ENCODE data around the gene GTF2H3.
"Not testable (repeated sequence)": the region's sequence is repeated elsewhere in the genome, so short reads cannot be mapped to it uniquely, and the experiment has no call there.

GTF2H3 gene

DNA sequence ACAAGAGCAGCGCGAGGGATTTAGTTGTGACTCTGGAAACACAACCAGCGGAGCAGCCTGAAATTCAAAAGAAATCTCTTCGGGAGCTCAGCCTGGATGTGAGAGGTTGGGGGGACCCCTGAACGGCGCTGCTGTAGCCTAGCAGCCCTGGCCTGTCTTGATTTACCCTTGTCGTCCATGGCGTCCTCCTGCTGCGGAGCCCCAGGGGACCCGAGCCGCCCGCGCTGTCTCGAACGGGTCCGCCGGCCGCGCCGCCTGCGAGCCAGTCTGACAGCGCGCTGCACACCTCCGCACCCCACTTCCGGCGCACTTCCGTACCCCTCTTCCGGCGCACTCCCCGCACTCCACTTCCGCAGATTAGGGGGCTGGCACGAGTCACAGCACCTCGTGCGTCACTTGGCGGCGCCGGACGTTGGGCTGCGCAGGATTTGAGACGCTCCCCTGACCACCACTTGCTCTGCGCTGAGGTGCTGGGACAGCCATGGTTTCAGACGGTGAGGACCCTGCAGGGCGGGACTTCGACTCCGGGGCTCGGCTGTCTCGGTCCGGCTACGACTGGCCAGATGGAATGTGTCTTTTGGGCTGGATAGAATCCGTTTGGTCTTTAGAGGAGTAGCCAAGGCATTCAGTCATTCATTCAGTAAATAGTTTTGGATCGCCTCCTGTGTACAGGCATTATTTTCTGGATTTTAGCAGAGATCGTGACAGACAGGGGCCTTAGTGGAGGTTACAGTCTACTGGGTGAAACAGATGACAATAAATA, at the start of gene GTF2H3, which contains the start of gene EIF2B1:
Gene GTF2H3 (plus strand): TSS at position 451 of the 763 bp plus-strand sequence. CDS start 31 bp downstream, at position 482.
Gene EIF2B1 (minus strand): TSS at position 308 of the 763 bp plus-strand sequence. CDS start 129 bp downstream, at position 179.
- DNase-seq, result peak; percentile 94

DNA sequence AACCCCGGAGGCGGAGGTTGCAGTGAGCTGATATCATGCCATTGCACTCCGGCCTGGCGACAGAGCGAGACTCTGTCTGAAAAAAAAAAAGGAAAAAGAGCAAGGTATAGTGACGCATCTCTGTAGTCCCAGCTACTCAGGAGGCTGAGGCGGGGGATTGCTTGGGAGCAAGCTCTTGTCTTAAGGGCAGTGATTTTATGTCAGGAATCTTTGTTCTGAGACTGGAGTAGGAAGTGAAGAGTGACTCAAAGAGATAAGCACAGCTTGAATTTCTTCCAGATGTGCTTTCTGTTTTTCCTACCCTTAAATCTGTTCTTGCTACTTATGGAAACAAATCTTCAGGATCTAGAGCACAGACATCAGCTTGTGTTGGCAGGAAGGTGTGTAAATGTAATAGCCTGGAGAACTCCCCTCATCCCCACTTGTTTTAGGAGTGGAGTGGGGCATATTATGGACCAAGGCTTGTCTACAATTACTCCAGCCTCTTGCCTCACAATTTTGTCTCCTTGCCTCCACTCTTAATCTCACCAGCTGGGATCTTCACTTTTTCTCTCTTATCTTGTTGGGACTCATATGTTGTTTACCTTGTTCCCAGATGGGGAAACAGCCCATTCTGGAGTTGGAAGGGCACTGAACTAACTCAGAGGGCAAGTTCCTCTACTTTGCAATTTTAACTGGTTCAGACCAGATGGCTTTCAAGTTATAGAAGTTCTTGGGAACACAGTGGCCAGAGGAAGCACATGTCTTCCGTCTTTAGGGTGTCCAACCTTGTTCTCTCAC, 41.7 kb upstream of the GTF2H3 start:
- DNase-seq, result no peak

DNA sequence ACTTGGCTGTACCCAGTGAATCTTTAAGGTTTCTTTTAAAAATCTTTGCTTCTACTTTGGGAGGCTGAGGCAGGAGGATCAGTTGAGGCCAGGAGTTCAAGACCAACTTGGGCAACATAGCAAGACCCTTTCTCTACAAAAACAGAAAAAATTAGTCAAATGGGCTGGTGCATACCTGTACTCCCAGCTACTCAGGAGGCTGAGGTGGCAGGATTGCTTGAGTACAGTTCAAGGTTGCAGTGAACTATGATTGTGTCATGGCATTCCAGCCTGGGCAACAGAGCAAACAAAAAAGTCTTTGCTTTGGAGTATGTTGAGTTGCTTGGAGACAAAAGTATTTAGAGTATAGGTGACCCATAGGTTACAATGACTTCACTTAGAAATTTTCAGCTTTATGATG, 37.9 kb upstream of the GTF2H3 start:
- DNase-seq, result no peak

DNA sequence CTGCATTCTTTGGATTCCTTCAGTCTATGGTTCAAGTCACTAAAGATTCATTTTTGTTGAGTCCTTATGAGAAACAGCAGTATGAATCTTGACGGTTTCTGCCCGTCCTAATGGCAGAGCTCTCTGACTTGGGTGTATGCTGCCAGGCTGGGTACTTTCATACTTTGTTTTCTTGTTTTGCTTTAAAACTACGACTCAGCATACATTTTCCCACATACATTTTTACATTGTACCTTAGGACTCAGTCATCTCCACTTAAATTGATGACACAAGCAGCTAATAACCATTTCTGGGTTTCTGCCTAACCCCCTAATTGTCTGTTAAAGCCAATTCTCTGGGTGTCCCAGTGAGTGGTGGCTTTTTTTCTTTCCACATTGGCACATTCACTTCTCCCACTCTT, 36.5 kb upstream of the GTF2H3 start:
- no peak for DNase-seq

DNA sequence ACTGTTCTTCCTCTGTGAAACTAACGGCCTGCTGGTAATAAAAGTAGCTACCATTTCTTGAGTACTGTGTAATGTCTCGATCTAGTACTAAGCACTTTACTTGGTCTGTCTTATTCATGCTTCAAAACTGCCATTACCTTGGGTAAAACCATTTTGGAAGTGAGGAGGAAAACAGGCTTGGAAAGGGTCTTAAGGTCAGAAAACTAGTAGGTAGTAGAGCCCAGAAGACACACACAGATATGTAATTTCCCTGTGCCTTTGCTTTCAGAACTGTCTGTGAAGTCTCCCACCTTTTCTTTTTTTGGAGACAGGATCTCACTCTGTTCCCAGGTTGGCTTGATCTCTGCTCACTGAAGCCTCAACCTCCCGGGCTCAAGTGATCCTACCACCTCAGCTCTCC, 35.1 kb upstream of the GTF2H3 start:
- DNase-seq, result no peak

DNA sequence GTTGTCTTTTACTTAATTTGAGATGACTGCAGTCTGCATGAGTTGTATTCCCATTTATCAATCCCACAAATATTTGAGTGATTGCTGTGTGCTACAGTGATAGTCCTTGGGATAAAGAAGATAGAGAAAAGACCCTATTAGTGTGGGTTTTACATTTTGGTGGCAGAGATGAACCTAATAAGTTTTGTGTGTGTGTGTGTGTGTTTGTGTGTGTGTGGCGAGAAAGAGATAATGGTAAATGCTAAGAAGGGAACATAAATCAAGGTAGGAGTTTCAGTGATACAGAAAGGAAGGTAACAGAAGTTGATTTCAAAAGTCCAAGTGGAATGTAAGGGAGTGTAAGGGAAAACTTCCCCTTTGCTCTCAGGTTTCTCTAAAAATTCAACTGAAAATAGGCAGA, 34.3 kb upstream of the GTF2H3 start:
- no peak for DNase-seq

DNA sequence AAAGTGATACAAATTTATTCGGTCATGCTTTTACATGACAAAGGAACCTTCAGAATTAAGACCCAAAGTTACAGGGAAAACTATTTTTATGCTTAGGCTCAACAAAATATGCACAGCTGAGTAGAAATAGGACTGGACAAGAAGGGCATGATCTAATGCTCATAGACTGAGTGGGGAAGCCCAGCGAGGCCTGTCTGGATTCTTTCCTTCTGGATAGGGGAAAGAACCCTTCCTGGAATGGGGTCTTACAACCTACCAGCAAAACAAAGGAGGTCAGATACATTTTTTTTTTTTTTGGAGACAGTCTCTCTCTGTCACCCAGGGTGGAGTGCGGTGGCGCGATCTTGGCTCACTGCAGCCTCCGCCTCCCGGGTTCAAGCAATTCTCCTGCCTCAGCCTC, 33.9 kb upstream of the GTF2H3 start:
- DNase-seq, result no peak

DNA sequence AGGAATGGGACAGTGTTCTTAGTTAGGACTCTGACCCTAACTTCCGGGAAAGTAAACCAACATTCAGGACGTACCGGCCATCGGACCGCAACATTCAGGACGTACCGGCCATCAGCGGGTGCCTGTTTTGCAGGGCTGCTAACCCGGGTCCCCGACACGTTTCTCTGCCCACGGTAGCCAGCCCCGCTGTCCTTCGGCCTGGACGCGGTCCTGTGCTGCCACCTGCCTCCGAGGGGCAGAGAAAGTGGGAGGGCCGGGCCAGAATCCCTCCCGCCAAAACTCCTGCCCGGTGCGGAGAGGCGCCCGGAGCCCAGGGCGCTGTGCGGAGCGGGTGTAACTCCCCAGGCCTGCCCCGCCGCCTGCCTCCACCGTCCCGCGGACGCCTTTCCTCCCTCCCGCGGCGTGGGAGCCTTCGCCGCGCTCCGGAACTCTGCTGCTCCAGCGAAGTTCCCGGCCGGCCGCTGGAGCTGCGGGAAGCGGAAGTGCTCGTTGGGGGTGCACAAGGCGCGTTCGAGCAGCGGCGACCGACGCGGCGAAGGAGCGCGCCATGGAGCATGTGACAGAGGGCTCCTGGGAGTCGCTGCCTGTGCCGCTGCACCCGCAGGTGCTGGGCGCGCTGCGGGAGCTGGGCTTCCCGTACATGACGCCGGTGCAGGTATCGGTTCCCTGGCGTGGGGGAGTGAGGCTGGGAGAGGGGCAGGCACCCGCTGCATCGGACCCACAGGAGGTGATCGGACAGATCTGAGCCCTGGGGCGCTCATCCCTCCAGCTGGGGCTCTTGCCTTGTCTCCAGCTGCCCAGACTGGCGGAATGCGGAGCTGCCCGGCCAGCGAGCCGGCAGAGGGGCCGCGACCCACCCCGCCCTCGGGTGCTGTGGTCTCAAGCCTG, 31.8 kb upstream of the GTF2H3 start, which contains the start of gene DDX55:
Gene DDX55 (plus strand): TSS at position 498 of the 888 bp plus-strand sequence. CDS start 50 bp downstream, at position 548.
- DNase-seq, result peak; percentile 75

DNA sequence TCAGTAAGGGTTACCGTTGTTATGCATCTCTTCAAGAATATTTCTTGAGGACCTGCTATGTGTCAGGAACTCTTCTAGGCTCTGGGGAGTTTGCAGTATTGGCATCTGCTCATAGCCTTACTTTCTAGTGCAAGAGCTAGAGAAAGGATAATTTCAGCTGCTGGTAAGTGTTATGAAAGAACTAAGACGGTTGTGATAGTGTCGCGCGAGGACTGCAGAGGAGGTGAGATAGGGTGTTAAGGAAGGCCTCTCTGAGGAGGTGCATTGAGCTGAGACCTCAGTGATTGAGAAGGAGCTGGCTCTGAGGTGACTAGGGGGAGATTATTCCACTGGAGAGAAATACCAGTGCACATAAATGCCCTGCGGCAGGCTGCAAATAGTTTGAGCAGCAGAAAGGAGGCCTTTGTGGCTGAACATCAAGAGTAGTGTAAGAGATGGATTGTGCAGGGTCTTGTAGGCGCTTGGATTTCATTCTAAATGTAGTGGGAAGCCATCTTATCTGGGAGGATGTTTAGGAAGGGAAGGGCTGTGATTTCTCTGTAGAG, 30.9 kb upstream of the GTF2H3 start:
- no peak for DNase-seq

DNA sequence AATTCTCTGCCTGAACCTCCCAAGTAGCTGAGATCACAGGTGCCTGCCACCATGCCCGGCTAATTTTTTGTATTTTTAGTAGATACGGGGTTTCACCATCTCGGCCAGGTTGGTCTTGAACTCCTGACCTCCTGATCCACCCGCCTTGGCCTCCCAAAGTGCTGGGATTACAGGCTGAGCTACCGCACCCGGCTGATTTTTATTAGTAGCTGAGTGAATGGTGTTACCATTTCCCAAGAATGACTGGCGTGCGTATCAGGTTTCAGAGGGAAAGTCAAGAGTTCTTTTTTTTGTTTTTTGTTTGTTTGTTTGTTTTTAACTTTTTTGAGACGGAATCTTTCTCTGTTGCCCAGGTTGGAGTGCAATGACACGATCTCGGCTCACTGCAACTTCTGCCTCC, 30.1 kb upstream of the GTF2H3 start:
- DNase-seq, result not testable (repeated sequence)

DNA sequence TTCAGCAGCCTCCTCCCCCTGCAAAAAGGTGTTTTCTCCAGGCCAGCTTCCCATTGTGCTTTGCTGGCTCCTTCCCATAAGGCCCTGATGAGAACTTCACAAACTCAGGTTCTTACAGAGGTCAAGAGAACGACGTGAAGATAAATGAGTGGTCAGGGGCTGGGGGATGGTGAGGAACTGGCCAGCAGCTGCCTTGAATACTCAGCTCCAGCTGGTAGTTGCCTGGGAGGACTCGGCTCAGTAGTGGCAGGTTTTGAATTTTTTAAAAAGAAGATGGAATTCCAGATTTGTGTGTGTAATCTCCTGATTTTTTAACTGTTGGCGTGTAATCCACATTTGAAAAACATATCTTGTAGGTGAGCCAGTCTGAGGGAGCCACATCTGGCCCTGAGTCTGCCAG, 25.9 kb upstream of the GTF2H3 start:
- no peak for DNase-seq

DNA sequence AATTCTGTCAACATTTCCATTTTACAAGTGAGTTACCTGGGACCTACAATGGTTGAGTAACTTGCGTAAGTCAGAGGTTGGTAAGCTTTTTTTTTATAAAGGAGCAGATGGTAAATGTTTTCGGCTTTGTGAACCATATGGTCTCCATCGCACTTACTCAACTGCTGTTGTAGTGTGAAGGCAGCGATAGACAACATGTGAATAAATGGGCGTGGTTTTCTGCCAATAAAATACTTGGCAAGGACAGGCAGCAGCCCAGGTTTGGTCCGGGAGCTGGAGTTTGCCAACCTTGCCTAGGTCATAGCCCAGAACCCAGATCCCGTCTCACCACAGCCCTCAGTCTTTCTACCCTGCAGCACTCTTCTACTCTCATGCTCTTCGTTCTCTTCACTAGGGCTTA, 25.4 kb upstream of the GTF2H3 start:
- DNase-seq, result no peak

DNA sequence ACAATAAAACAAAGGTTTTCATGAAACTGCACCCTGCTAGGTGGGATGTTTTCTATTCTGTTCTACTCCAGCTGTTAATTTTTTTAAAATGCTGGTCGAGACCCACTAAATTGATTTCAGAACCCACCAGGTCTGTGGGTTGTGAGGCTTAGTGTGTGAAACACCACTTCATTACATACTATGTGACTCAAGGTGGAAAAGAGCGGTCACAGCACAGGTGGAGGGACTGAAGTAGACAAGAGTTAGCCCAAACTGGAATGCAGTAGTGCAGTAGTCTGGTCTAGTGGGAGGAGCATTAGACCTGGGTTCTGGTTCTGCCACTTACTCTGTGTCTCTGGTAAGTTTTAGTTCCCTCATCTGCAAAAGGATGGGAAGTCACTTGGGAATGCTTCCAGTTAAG, 19.5 kb upstream of the GTF2H3 start:
- DNase-seq, result no peak

DNA sequence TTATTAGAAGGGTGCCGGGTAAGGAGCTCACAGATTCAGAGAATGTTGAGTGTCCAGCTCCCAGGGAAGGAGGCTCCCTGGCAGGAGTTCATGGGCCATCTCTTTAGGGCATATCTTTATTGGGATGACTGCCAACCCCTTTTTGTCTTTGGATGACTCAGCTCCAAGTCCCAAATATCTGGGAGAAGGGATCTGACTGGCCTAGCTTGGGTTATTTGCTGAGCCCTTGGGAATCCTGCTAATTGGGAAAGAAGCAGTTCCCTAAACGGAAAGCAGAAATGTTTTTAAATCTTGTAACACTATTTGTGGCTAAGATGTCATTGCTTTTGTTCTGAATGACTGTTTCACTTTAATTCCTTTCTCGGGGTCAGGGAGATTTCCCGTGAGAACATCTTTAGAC, 19.1 kb upstream of the GTF2H3 start:
- no peak for DNase-seq

DNA sequence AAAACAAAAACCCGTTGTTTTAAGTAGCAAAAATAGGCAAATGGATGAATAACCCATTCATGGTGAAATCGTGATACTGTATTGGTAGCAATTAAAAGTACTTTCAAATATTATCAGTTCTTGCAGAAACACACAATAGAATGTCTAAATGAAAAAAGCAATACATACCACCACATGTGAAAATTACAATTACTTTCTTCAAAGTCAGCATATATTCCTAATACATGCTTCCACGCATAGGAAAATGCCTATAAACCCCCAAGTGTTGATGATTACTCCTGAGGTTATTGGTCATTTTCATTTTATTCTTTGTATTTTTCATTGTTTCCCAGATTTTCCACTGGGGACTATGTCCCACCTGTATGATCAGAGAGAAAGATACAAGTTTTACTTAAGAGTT, 16.5 kb upstream of the GTF2H3 start:
- no peak for DNase-seq

DNA sequence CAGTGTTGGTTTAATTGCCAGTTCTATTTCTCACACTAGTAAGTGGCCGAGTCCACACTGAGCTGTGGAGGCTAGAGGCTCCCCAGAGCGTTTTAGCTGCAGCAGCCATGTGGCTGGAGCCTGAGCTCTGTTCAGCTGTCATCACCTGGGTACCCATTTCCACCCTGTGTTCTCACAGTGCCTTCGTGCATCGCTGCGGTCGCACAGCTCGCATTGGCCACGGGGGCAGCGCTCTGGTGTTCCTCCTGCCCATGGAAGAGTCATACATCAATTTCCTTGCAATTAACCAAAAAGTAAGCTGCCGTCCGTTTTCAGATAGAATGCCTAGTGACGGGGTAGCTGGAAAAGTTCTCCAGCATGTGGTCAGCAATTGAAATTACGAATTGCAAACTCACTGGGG, 16.0 kb upstream of the GTF2H3 start:
- no peak for DNase-seq

DNA sequence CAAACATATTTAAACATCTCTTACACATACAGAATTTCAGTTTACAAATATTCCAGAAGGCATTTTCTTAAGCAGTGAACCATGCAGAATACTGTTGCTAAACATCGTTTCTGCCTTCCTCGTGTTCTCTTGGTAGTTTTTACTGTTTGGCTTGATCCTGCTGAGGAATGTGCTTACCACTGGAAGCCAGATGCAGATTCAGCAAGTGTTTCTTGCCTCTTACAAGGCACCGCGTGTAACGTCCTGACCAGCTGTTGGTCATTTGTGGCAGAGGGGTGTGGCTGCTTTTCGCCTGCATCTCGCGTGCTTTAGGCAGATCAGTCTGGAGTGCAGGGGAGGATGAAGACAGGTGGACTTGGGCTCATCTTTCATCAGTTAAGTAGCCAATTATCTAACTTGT, 12.5 kb upstream of the GTF2H3 start:
- no peak for DNase-seq

DNA sequence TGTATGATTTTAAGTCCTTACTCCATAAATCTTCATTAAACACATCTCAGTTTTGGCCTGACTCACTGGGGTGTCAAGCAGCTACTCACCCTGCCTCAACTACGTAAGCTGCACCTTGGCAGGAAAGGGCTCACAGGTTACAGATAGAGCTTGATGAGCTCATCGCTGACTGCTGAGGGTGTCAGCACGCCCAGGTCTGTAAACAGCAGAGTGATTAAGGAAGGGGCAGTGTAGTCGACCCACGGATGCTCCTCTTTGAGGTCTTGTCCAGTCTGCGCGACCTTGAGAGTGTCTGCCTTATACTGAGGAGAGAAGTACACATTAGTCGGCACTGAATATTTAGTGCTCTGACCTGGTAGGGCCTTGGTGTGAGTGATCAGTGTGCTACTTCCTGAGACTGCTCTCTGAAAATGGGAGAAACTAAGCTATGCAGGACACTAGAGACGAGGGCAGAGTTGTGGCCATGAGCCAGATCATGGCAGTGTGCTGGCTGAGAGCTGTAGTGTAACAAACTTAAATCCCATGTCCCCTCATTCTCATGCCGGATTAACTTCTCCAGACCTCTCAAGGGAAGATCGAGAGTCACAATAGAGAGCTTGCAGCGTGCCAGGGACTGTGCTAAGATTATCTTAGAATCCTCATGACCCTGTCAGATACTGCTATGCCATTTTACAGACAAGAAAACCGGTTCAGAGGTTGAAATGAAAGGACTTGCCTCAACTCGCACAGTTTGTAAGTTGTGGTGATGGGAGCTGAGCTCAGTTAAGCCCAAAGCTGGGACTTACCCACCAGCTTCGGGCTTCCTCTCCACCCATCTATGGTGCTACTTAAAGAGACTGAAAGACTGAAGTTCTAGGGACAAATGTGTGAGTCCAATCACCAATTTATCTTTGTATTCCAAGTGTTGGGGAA, 11.8 kb upstream of the GTF2H3 start:
- no peak for DNase-seq

DNA sequence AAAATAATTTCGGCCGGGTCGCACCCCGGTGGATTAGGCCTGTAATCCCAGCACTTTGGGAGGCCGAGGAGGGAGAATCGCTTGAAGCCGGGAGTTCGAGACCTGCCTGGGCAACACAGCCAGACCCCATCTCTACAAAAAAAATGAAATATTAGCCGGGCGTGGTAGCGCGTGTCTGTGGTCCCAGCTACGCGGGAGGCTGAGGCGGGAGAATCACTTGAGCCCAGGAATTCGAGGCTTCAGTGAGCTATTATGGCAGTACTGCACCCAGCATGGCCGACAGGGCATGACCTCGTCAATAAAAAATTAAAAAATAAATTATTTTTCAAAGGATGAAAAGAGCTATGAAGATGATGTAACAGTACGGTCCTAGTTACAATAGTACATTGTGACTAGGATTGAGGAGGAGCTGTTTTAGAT, 523 bp downstream of the GTF2H3 start:
- DNase-seq, result no peak

DNA sequence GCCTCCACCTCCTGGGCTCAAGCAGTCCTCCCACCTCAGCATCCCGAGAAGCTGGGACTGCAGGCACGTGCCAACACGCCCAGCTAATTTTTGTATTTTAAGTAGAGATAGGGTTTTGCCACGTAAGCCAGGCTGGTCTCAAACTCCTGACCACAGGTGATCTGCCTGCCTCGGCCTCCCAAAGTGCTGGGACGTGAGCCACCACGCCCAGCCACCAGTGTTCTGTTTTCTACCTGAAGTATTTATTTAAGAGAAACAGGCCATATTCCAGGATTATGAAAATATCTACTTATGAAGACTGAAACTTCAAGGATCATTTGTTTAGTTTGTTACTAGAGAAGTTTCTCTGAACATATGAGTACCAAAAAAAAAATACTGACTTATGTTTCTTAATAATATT, 10.3 kb downstream of the GTF2H3 start:
- no peak for DNase-seq

DNA sequence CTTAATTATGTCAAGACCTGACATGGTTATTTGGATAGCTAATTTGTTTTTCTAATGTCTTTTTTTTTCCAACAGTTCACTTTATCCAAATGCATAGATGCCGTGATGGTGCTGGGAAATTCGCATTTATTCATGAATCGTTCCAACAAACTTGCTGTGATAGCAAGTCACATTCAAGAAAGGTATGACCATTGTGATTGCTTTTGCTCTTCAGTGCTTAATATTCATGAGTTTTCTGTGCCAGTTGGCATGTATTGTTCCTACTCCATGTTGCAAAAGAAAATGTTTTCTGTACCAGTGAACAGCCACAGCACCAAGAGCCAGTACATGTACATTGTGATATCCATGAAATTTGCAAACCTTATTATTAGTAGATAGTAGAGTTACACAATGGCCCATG, 11.8 kb downstream of the GTF2H3 start:
- DNase-seq, result no peak

DNA sequence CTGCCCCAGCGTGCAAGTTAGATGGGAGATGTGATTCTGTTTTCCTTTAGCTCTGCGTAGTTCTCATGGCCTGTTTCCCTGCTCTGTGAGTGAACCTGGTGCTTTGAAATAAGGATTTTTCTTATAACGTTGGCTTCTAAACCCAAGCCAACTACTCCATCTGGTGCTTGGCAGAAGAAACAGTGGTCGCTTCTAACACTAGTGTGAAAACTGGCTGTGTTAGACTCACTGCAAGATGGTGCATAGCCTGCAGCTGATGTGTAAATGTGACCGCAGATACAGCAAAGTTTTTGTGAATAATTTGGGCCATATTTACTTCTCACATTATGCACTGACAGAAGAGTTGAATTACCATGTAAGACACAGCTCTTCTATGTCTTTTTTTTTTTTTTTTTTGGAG, 12.2 kb downstream of the GTF2H3 start:
- DNase-seq, result no peak

All from activated T-cell treated with anti-CD3 and anti-CD28 coated beads for 4 hours (primary cell).